Keratinocyte (primary cell): Measurements from ENCODE around the gene CDK14.

Source experiments
- CTCF ChIP-seq, 3 experiments: IDR thresholded peaks in 1 of 3; conservative IDR thresholded peaks in 1 of 3; optimal IDR thresholded peaks in 1 of 3; 2 replicates in 2 of 3; 3 replicates in 1 of 3; pipeline versions ENCODE3 to v1.5.1; 2011; ENCODE audit warnings: low read length in 3 of 3, mild to moderate bottlenecking in 3 of 3, moderate library complexity in 2 of 3, control low read depth in 1 of 3, inconsistent platforms in 1 of 3; ENCODE audit not compliant: insufficient read depth in 2 of 3; ENCODE audit errors: extremely low read depth in 1 of 3
- EZH2 ChIP-seq: IDR thresholded peaks from one replicate; pipeline ENCODE4 v1.6.1; 2012; ENCODE audit warnings: inconsistent platforms, mild to moderate bottlenecking, low read length, moderate library complexity

- TF ChIP-seq CTCF (optimal IDR thresholded peaks at IDR 0.05 in 1 of 3, IDR thresholded peaks at IDR 0.05 in 1 of 3, conservative IDR thresholded peaks at IDR 0.05 in 1 of 3; ENCODE audit: extremely low read depth in 1 of 3, insufficient read depth in 2 of 3, low read length in 3 of 3) (no peak), EZH2 (no peak)
Observed at GRCh38 chr7:90977056-90977455, 380.9 kb downstream of the CDK14 start.
